Measurements from ENCODE around the gene PLEKHD1.

The PLEKHD1 gene

GRCh38 chr14:69525896-69526295 is 41.4 kb downstream of the PLEKHD1 start:
- H3K27me3 ChIP-seq (ENCODE audit: insufficient read depth, low read length) = no peaks in the 10 kb centered on the region
- no peak overlapping the region for H3K27ac ChIP-seq (ENCODE audit: low read length)
- no peak overlapping the region for H3K9ac ChIP-seq (ENCODE audit: low read depth, low read length)
- H3K4me1 ChIP-seq (ENCODE audit: insufficient read depth, low read length) = no peaks in the 10 kb centered on the region
- no peak overlapping the region for H3K4me3 ChIP-seq (ENCODE audit: low read length)
- no peaks in the 10 kb centered on the region for H3K9me3 ChIP-seq (ENCODE audit: insufficient read depth, low read depth, low read length)
- H3K36me3 ChIP-seq (ENCODE audit: insufficient read depth, low read depth, low read length) = no peaks in the 10 kb centered on the region

DNA sequence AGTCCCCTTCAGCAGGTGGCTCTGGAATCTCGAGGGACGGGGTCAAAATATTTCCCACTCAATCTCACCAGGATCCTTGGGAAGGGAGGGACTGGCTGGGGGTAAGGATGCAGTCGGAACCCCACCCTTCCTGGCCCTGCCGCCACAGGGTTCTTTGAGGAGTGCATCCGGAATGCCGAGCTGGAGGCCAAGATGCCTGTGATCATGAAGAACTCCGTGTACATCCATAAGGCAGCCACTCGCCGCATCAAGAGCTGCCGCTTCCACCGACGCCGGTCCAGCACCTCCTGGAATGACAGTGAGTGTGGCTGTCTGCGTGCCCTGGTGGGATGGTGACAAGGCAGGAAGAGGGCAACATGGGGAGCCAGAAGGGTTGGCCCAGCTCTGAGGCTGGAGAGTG is 43.1 kb downstream of the PLEKHD1 start:
- Histone ChIP-seq H3K4me1 (ENCODE audit: insufficient read depth, low read length) (no peaks in the 10 kb centered on the region), H3K9ac (ENCODE audit: low read depth, low read length) (no peak overlapping the region), H3K27me3 (ENCODE audit: insufficient read depth, low read length) (no peaks in the 10 kb centered on the region), H3K4me3 (ENCODE audit: low read length) (no peak overlapping the region), H3K9me3 (ENCODE audit: insufficient read depth, low read depth, low read length) (no peaks in the 10 kb centered on the region), H3K27ac (ENCODE audit: low read length) (no peak overlapping the region), H3K36me3 (ENCODE audit: insufficient read depth, low read depth, low read length) (no peaks in the 10 kb centered on the region)

DNA sequence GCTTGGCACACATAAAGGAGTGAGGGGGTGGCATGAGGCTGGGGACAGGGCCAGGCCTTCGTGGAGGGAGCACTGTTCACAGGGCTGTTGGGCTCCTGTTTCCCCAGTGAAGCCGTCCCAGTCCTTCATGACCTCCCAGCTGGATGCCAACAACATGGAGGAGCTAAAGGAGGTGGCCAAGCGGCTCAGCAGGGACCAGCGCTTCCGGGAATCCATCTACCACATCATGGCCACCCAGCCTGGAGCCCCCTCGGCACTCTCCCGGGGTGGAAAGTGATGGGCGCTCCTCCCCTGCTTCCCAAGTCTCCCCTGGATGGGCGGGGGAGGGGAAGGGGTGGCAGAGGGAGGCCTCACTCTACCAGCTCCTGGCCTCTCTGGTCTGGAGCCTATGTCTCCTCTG is 43.6 kb downstream of the PLEKHD1 start:
- H3K9ac ChIP-seq (ENCODE audit: low read depth, low read length) = no peak overlapping the region
- H3K27ac ChIP-seq (ENCODE audit: low read length) = no peak overlapping the region
- H3K9me3 ChIP-seq (ENCODE audit: insufficient read depth, low read depth, low read length) = no peaks in the 10 kb centered on the region
- H3K36me3 ChIP-seq (ENCODE audit: insufficient read depth, low read depth, low read length) = no peaks in the 10 kb centered on the region
- 0 out of 2 replicates have a peak, but pooled peaks cover 2% of the 10 kb centered on the region for H3K27me3 ChIP-seq (ENCODE audit: insufficient read depth, low read length)
- H3K4me3 ChIP-seq (ENCODE audit: low read length) = no peak overlapping the region
- H3K4me1 ChIP-seq (ENCODE audit: insufficient read depth, low read length) = no peaks in the 10 kb centered on the region

DNA sequence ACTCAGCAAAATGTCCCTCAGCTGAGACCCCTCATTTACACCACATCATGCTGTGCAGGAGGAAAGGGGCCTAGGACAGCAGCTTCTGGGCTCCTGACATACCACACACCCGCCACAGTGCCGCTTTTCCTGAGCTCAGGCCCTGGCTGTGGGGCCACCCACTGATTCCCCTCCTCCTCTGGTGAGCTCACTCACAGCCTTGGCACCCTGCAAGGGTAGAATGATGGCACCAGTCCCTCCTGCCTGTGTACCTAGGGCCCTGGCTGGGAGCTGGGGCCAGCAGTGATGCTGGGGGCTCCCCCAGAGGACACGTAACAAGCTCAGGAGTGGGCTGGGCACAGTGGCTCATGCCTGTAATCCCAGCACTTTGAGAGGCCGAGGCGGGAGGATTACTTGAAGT is 44.4 kb downstream of the PLEKHD1 start:
- Histone ChIP-seq H3K4me3 (ENCODE audit: low read length) (no peak overlapping the region), H3K9me3 (ENCODE audit: insufficient read depth, low read depth, low read length) (no peaks in the 10 kb centered on the region), H3K9ac (ENCODE audit: low read depth, low read length) (no peak overlapping the region), H3K36me3 (ENCODE audit: insufficient read depth, low read depth, low read length) (no peaks in the 10 kb centered on the region), H3K4me1 (ENCODE audit: insufficient read depth, low read length) (no peaks in the 10 kb centered on the region), H3K27me3 (ENCODE audit: insufficient read depth, low read length) (peaks cover 9% of the 10 kb centered on the region; the same call in 1 of the 2 replicates), H3K27ac (ENCODE audit: low read length) (no peak overlapping the region)

- no peak overlapping the region for H3K4me3 ChIP-seq (ENCODE audit: low read length)
- H3K27ac ChIP-seq (ENCODE audit: low read length) = no peak overlapping the region
- no peaks in the 10 kb centered on the region for H3K36me3 ChIP-seq (ENCODE audit: insufficient read depth, low read depth, low read length)
- peaks cover 9% of the 10 kb centered on the region; the same call in 1 of the 2 replicates for H3K27me3 ChIP-seq (ENCODE audit: insufficient read depth, low read length)
- H3K4me1 ChIP-seq (ENCODE audit: insufficient read depth, low read length) = no peaks in the 10 kb centered on the region
- no peaks in the 10 kb centered on the region for H3K9me3 ChIP-seq (ENCODE audit: insufficient read depth, low read depth, low read length)
- H3K9ac ChIP-seq (ENCODE audit: low read depth, low read length) = no peak overlapping the region
Observed at GRCh38 chr14:69529563-69529962, 45.0 kb downstream of the PLEKHD1 start.

DNA sequence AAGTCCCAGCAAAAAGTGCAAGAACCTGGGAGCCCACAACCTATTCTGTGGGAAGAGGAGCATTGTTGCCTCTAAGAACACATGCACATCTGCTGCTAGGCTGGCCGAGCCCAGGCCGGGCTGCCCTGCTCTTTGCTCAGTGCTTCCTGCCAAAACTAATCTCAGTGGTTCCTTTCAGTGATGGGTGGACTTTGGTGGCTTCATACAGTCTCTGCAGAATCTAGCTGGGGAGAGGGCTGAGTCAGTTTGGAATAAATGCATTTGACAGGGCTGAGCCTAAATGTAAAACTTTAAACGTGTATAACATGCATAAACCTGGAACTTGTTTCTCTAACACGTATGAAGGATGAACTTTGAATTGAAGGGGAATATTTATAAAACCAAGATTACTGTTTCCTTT is 45.6 kb downstream of the PLEKHD1 start:
- Histone ChIP-seq H3K9me3 (ENCODE audit: insufficient read depth, low read depth, low read length) (no peaks in the 10 kb centered on the region), H3K27ac (ENCODE audit: low read length) (no peak overlapping the region), H3K4me1 (ENCODE audit: insufficient read depth, low read length) (no peaks in the 10 kb centered on the region), H3K4me3 (ENCODE audit: low read length) (no peak overlapping the region), H3K36me3 (ENCODE audit: insufficient read depth, low read depth, low read length) (no peaks in the 10 kb centered on the region), H3K9ac (ENCODE audit: low read depth, low read length) (no peak overlapping the region), H3K27me3 (ENCODE audit: insufficient read depth, low read length) (peaks cover 9% of the 10 kb centered on the region; the same call in 1 of the 2 replicates)

DNA sequence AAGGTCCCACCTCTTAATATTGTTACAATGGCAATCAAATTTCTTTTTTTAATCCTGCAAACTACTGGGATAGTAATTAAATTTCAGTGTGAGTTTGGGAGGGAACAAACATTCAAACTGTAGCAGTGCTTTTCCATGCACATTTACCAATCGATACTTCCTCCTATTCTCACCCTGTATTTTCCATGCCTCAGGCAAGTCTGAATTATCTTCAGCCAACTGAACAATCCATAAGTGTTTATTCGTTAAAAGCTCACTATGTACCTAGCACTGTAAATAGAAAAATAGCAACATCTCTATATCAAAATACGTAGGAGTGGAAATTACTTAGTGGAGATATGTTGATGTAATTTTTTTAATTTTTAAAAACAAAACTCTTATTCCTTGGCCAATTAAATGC is 46.6 kb downstream of the PLEKHD1 start:
- no peaks in the 10 kb centered on the region for H3K9me3 ChIP-seq (ENCODE audit: insufficient read depth, low read depth, low read length)
- peaks cover 9% of the 10 kb centered on the region; the same call in 1 of the 2 replicates for H3K27me3 ChIP-seq (ENCODE audit: insufficient read depth, low read length)
- no peaks in the 10 kb centered on the region for H3K36me3 ChIP-seq (ENCODE audit: insufficient read depth, low read depth, low read length)
- H3K27ac ChIP-seq (ENCODE audit: low read length) = no peak overlapping the region
- H3K9ac ChIP-seq (ENCODE audit: low read depth, low read length) = no peak overlapping the region
- H3K4me1 ChIP-seq (ENCODE audit: insufficient read depth, low read length) = no peaks in the 10 kb centered on the region
- H3K4me3 ChIP-seq (ENCODE audit: low read length) = no peak overlapping the region

DNA sequence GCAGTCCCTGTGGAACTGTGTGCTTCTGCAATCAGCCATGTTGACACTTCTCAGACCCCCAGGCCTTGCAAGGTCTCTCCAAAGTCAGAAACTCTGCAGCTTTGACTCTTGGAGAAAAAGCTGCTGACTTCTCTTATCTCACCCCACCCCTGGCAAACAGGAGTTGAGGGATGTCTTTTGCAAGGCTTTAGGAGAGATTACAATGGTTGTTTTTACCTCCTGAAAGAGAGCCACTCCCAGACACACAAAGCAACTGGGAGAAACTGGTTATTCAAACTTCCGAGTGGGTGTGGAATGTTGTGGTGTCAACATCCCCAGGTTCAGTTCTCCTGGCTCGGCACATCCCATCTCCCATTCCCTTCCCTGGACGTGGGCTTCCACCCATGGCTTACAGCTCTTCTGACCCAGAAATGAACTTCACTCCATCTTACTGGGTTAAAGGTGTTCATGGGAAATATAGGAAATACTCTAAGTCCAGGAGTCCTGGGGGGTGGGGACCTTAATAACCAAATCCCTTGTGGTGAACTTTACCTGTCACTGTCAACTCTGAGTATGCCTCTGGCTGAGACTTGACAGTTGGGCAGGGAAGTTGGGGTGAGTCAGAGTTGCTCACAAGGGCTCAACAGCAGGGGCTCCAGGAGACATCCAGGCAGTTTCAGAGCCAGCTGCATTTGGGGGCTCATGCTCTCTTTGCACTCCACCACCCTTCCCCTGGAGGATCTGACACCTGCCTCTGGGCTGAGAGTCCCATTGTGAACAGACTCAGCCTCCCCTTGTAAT is 48.2 kb downstream of the PLEKHD1 start:
- no peak overlapping the region for H3K9ac ChIP-seq (ENCODE audit: low read depth, low read length)
- peaks cover 9% of the 10 kb centered on the region; the same call in 1 of the 2 replicates for H3K27me3 ChIP-seq (ENCODE audit: insufficient read depth, low read length)
- H3K4me3 ChIP-seq (ENCODE audit: low read length) = no peak overlapping the region
- no peak overlapping the region for H3K27ac ChIP-seq (ENCODE audit: low read length)
- no peaks in the 10 kb centered on the region for H3K9me3 ChIP-seq (ENCODE audit: insufficient read depth, low read depth, low read length)
- no peaks in the 10 kb centered on the region for H3K4me1 ChIP-seq (ENCODE audit: insufficient read depth, low read length)
- H3K36me3 ChIP-seq (ENCODE audit: insufficient read depth, low read depth, low read length) = no peaks in the 10 kb centered on the region

DNA sequence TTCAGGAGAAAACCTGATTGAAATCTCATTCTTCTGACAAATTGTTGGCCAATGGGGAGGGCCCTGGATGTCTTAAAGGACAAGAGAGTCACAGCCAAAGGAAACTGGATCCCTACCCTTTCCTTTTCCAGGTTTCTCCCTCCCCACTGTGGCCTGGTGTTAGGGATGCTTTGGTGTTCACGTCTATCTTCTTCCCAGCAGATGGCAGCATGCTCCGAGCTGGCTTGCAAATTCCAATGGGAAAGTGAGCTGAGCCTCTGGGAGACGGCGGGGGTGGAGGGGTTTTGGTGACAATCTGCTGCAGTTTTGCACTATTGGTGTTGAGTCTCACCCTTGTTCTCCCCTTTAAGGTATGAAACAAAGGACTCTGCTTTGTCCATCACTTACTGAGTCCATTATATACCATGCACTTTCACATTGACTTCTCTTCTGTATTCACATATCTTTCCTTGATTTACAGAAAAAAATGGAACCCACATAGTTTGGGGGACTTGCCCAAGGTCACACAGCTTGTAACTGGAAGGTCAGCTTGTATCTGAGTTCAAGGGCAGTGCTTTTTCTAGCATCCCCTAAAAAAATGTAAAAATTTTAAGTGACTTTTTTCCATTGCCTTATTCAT is 50.8 kb downstream of the PLEKHD1 start:
- Histone ChIP-seq H3K27me3 (ENCODE audit: insufficient read depth, low read length) (peaks cover 9% of the 10 kb centered on the region; the same call in 1 of the 2 replicates), H3K9me3 (ENCODE audit: insufficient read depth, low read depth, low read length) (no peaks in the 10 kb centered on the region), H3K4me1 (ENCODE audit: insufficient read depth, low read length) (no peaks in the 10 kb centered on the region), H3K4me3 (ENCODE audit: low read length) (no peak overlapping the region), H3K9ac (ENCODE audit: low read depth, low read length) (no peak overlapping the region), H3K36me3 (ENCODE audit: insufficient read depth, low read depth, low read length) (no peaks in the 10 kb centered on the region), H3K27ac (ENCODE audit: low read length) (no peak overlapping the region)

- Histone ChIP-seq H3K36me3 (ENCODE audit: insufficient read depth, low read depth, low read length) (no peaks in the 10 kb centered on the region), H3K4me3 (ENCODE audit: low read length) (no peak overlapping the region), H3K27ac (ENCODE audit: low read length) (no peak overlapping the region), H3K4me1 (ENCODE audit: insufficient read depth, low read length) (no peaks in the 10 kb centered on the region), H3K27me3 (ENCODE audit: insufficient read depth, low read length) (peaks cover 9% of the 10 kb centered on the region; the same call in 1 of the 2 replicates), H3K9ac (ENCODE audit: low read depth, low read length) (no peak overlapping the region), H3K9me3 (ENCODE audit: insufficient read depth, low read depth, low read length) (no peaks in the 10 kb centered on the region)
Observed at GRCh38 chr14:69536971-69537370, 52.4 kb downstream of the PLEKHD1 start.

DNA sequence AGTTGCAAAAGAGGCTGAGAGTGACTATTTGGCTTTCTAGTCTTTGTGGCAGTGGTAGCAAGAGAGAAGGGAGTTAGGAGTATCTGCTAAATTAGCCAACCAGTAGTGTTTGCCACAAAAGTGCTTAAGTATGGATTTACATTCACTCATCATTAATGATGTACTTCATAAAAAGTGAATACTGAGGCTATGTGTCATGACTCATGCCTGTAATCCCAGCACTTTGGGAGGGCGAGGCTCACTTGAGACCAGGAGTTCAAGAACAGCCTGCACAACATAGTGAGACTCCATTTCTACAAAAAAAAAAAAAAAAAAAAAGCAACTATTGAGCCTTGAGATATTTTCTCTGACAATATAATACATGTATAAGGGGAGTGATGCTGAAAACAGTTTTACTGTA is 53.4 kb downstream of the PLEKHD1 start:
- H3K27me3 ChIP-seq (ENCODE audit: insufficient read depth, low read length) = peaks cover 9% of the 10 kb centered on the region; the same call in 1 of the 2 replicates
- H3K27ac ChIP-seq (ENCODE audit: low read length) = no peak overlapping the region
- H3K4me3 ChIP-seq (ENCODE audit: low read length) = no peak overlapping the region
- no peak overlapping the region for H3K9ac ChIP-seq (ENCODE audit: low read depth, low read length)
- H3K9me3 ChIP-seq (ENCODE audit: insufficient read depth, low read depth, low read length) = no peaks in the 10 kb centered on the region
- H3K4me1 ChIP-seq (ENCODE audit: insufficient read depth, low read length) = no peaks in the 10 kb centered on the region
- H3K36me3 ChIP-seq (ENCODE audit: insufficient read depth, low read depth, low read length) = no peaks in the 10 kb centered on the region

GRCh38 chr14:69538766-69539165 is 54.2 kb downstream of the PLEKHD1 start:
- Histone ChIP-seq H3K27me3 (ENCODE audit: insufficient read depth, low read length) (0 out of 2 replicates have a peak, but pooled peaks cover under 1% of the 10 kb centered on the region), H3K4me3 (ENCODE audit: low read length) (no peak overlapping the region), H3K9ac (ENCODE audit: low read depth, low read length) (no peak overlapping the region), H3K4me1 (ENCODE audit: insufficient read depth, low read length) (no peaks in the 10 kb centered on the region), H3K27ac (ENCODE audit: low read length) (no peak overlapping the region), H3K9me3 (ENCODE audit: insufficient read depth, low read depth, low read length) (no peaks in the 10 kb centered on the region), H3K36me3 (ENCODE audit: insufficient read depth, low read depth, low read length) (no peaks in the 10 kb centered on the region)

Measured in iPS-20b (cell line).